Psoas muscle (tissue), 8 donors: ENCODE results near the gene WBP2. TPM values are rescaled to one million over a fixed set of nuclear protein-coding genes. Genes with fewer than 3 reads are reported as not detected.
A peak's percentile ranks its signal among the peaks of the same experiment; 100 is the strongest.
"Not testable (repeated sequence)": the region's sequence is repeated elsewhere in the genome, so short reads cannot be mapped to it uniquely, and the experiment has no call there.

Source experiments
- ATAC-seq, 4 donors: fragments of 200-7000 bp; cut with Tn5 transposase; one replicate each; pipeline ENCODE4 v1.9.1; 2020; ENCODE audit warnings: moderate library complexity in 3 of 4, mild to moderate bottlenecking in 2 of 4
- DNase-seq, 2 donors: peaks; one replicate each; pipeline ENCODE4 v3.0.0-alpha.2; 2020
- H3K27ac ChIP-seq: fragments of 200-600 bp; one replicate; pipeline ENCODE4 v1.8.0; 2022
- H3K27me3 ChIP-seq, 3 donors: fragments of 200-600 bp in 1 of 3; one replicate each; pipeline versions ENCODE4 v1.6.1 to v1.8.0; 2013 to 2022; ENCODE audit warnings: low read length in 2 of 3, mild to moderate bottlenecking in 2 of 3, moderate library complexity in 1 of 3; ENCODE audit not compliant: insufficient read depth in 3 of 3
- H3K36me3 ChIP-seq, 2 donors: fragments of 200-600 bp in 1 of 2; one replicate each; pipeline versions ENCODE4 v1.6.1 to v1.8.0; 2013 to 2022; ENCODE audit warnings: low read depth in 1 of 2, mild to moderate bottlenecking in 1 of 2, moderate library complexity in 1 of 2; ENCODE audit not compliant: insufficient read depth in 1 of 2
- H3K4me1 ChIP-seq: fragments of 200-600 bp; one replicate; pipeline ENCODE4 v1.8.0; 2022
- H3K4me3 ChIP-seq: fragments of 200-600 bp; one replicate; pipeline ENCODE4 v1.8.0; 2022; ENCODE audit warnings: mild to moderate bottlenecking
- H3K9me3 ChIP-seq: fragments of 200-600 bp; one replicate; pipeline ENCODE4 v1.8.0; 2022
- CTCF ChIP-seq: fragments of 200-600 bp; IDR thresholded peaks from one replicate; pipeline ENCODE4 v1.8.0; 2022; ENCODE audit warnings: antibody characterized with exemption
- WGBS, 3 donors: extraction: QIAGEN DNeasy Blood & Tissue Kit; methylation state at CpG; one replicate each; pipeline versions ENCODE4 v1.1.6 to v1.1.7; 2013; 5-methylcytosine and 5-hydroxymethylcytosine counted together
- intact Hi-C, 2 donors: fragments of 100-400 bp; cut with DNase I; formaldehyde crosslinking; loops; one replicate each; pipeline versions ENCODE4 v1.11.0 to v1.14.2; 2022
- polyA plus RNA-seq, 3 donors: library from polyadenylated mRNA; stranded (reverse); fragments of 200-250 nt; gene quantifications; one replicate each; pipeline ENCODE4 v1.2.3, GENCODE V29; 2013
- total RNA-seq, 4 donors: library from RNA; stranded (reverse); fragmentation: NEBNext Ultra II Directional in 2 of 4; extraction: Animal tissue kit (Norgen Biotek cat#: 25700) in 2 of 4; gene quantifications; one replicate each; pipeline versions ENCODE4 v1.2.1 to v1.2.4, GENCODE V29; 2021 to 2023
- donor health status: healthy with polysubstance abuse.
- donor health status: DM: no; HTN: no; CAD: no; lungs with moderate emphysema.
- donor health status: Bipolar disorder and iron deficiency.
- donor health status: healthy.
- donor health status: DM: yes; HTN: yes; CAD: no.
- donor health status: DM: no; HTN: no; CAD: no.
- donor health status: DM: no; HTN: no; CAD: no.
- donor health status: DM: yes; HTN: yes; CAD: no.

Gene WBP2
- total and polyA plus RNA-seq, 7 donors, result 109 to 278 (median 149) TPM

- peaks cover 59% of the 10 kb centered on the region for H3K4me1 ChIP-seq
- TF ChIP-seq CTCF, result no peak
- DNase-seq (no peak), ATAC-seq (peak in 2 of 4 donors; percentile 24 to 43)
- H3K36me3 ChIP-seq, result peaks cover 6 to 42% of the 10 kb centered on the region in 2 donors
- H3K9me3 ChIP-seq, result no peaks in the 10 kb centered on the region
- peak overlapping the region; percentile 98 for H3K27ac ChIP-seq
- WGBS, 3 donors, result 56 to 69% (median 62%) methylated on average over 7 of the region's 7 CpGs
- H3K4me3 ChIP-seq, result peak overlapping the region; percentile 86
- intact Hi-C loops, result no loop called here
- no peaks in the 10 kb centered on the region for H3K27me3 ChIP-seq
Observed at GRCh38 chr17:75853433-75853832, 1.7 kb downstream of the WBP2 start.

GRCh38 chr17:75851693-75851991 is 3.5 kb downstream of the WBP2 start:
- peaks cover 63% of the 10 kb centered on the region for H3K4me1 ChIP-seq
- peaks cover 15 to 60% of the 10 kb centered on the region in 2 donors for H3K36me3 ChIP-seq
- peak overlapping the region; percentile 8 for H3K4me3 ChIP-seq
- DNase-seq, H3K9me3 ChIP-seq, intact Hi-C loops, ATAC-seq, H3K27me3 ChIP-seq: not testable (repeated sequence)
- 32 to 62% (median 52%) methylated on average over 15 of the region's 15 CpGs for WGBS, 3 donors
- peak overlapping the region; percentile 98 for H3K27ac ChIP-seq

- ATAC-seq (peak; percentile 19 to 36 (median 26)), DNase-seq (peak; percentile 67 to 80)
- H3K36me3 ChIP-seq, result peaks cover 15 to 65% of the 10 kb centered on the region in 2 donors
- H3K4me3 ChIP-seq, result peak overlapping the region; percentile 8
- no peak for TF ChIP-seq CTCF
- no peaks in the 10 kb centered on the region for H3K27me3 ChIP-seq
- intact Hi-C loops, result no loop called here
- WGBS, 3 donors, result 25 to 49% (median 38%) methylated on average over 12 of the region's 12 CpGs
- H3K9me3 ChIP-seq, result no peaks in the 10 kb centered on the region
- H3K27ac ChIP-seq, result peak overlapping the region; percentile 98
- peaks cover 65% of the 10 kb centered on the region for H3K4me1 ChIP-seq
Observed at GRCh38 chr17:75850928-75851692, 4.0 kb downstream of the WBP2 start.

- H3K9me3 ChIP-seq, result no peaks in the 10 kb centered on the region
- WGBS, 3 donors, result 49 to 53% (median 50%) methylated on average over 9 of the region's 9 CpGs
- peak overlapping the region; percentile 98 for H3K27ac ChIP-seq
- no peak for DNase-seq
- no peak for ATAC-seq
- no peak for TF ChIP-seq CTCF
- peaks cover 15 to 70% of the 10 kb centered on the region in 2 donors for H3K36me3 ChIP-seq
- H3K4me3 ChIP-seq, result no peak overlapping the region
- H3K27me3 ChIP-seq, result no peaks in the 10 kb centered on the region
- intact Hi-C loops, result loop anchor here (5.0 kb wide), 2 partner anchors 62 to 72 kb away; a partner anchor contains a TSS
- peaks cover 79% of the 10 kb centered on the region for H3K4me1 ChIP-seq
Observed at GRCh38 chr17:75849724-75850123, 5.4 kb downstream of the WBP2 start.

GRCh38 chr17:75849279-75849646 is 5.9 kb downstream of the WBP2 start:
- intact Hi-C loops, result loop anchor here (5.0 kb wide), 2 partner anchors 62 to 72 kb away; a partner anchor contains a TSS
- peaks cover 15 to 70% of the 10 kb centered on the region in 2 donors for H3K36me3 ChIP-seq

More at GRCh38 chr17:75849279-75849646, 5.9 kb downstream of the WBP2 start:
- 45 to 64% (median 47%) methylated on average over 11 of the region's 11 CpGs for WGBS, 3 donors
- ATAC-seq (no peak), DNase-seq (no peak)
- H3K9me3 ChIP-seq, result no peaks in the 10 kb centered on the region
- TF ChIP-seq CTCF, result no peak
- no peak overlapping the region for H3K4me3 ChIP-seq
- H3K27me3 ChIP-seq, result no peaks in the 10 kb centered on the region
- H3K27ac ChIP-seq, result peak overlapping the region; percentile 95
- peaks cover 81% of the 10 kb centered on the region for H3K4me1 ChIP-seq
